ENCODE results near the gene PLXNA4. TPM values are rescaled to one million over a fixed set of nuclear protein-coding genes. Genes with fewer than 3 reads are reported as not detected.

Gene PLXNA4
- total and polyA plus RNA-seq, 9 of the 15 experiments (the other 6 are each of a cell fraction or from before 2014, with no cell fraction given): under 0.01 to 0.09 TPM; not detected in 7

DNA sequence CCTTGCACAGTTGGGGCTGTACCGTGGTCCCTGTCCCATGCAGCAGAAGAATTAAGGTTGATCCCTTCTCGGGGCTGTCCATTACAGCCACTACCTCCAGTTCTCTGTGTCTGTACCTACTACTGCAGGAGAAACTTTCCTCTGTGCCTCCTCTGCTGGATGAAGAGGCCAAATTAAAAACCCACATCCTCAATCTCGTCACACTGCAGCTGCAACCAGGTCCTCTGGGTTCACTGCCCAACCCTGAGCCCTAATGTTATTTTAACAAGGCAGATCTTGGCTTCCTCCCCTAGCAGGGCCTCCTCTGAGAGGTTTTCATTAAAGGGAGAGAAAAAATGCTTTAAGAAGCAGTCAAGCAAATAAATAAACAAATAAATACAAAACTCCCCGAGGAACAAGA, 66.6 kb downstream of the PLXNA4 start:
- Histone ChIP-seq H3K9me3 (replicated peaks; ENCODE audit: control insufficient read depth, insufficient read depth, low read depth, low read length) (no peaks in the 10 kb centered on the region), H3K9me1 (ENCODE audit: control insufficient read depth, insufficient read depth, low read length) (no peaks in the 10 kb centered on the region), H3K36me3 (ENCODE audit: control insufficient read depth, insufficient read depth, low read length) (no peaks in the 10 kb centered on the region), H3K4me3 (no peak overlapping the region), H4K20me1 (replicated peaks; ENCODE audit: control insufficient read depth, insufficient read depth, low read length) (no peaks in the 10 kb centered on the region; the same call in none of the 2 replicates), H3K4me1 (replicated peaks in 1 of 2; ENCODE audit: control insufficient read depth in 2 of 2, insufficient read depth in 2 of 2, low read length in 2 of 2) (no peaks in the 10 kb centered on the region), H2AFZ (ENCODE audit: low read depth, low read length) (no peak overlapping the region), H3K27me3 (ENCODE audit: control insufficient read depth in 2 of 2, insufficient read depth in 2 of 2, low read length in 2 of 2) (peaks cover 35 to 47% of the 10 kb centered on the region in 2 experiments), H3K9ac (ENCODE audit: insufficient read depth in 1 of 2, low read depth in 2 of 2, low read length in 2 of 2) (no peak overlapping the region), H3K4me2 (ENCODE audit: insufficient read depth, low read length) (no peak overlapping the region), H3K27ac (ENCODE audit: extremely low read depth, low read depth, low read length) (no peak overlapping the region), H3K79me2 (ENCODE audit: control insufficient read depth, insufficient read depth, low read length) (no peaks in the 10 kb centered on the region)
- WGBS (ENCODE audit: insufficient coverage, low coverage, missing lambda C conversion rate): 1% methylated on average over 4 of the region's 4 CpGs
- ATAC-seq (no peak), DNase-seq (ENCODE audit: extremely low read depth in 1 of 4, low spot score in 3 of 4) (no peak), FAIRE-seq (no peak)
- in situ Hi-C loops (cut with MboI) (no loop called here), intact Hi-C loops (cut with micrococcal nuclease) (no loop called here)
- ChIA-PET CTCF (ENCODE audit: low intra/inter-chr PET ratio) (no interaction called here), POLR2A (interaction anchor here (0.6 kb wide), 1 partner anchor 16 kb away, joined by 3 read pairs; no protein-coding TSS in a partner anchor)
- TF ChIP-seq ARID2 (IDR thresholded peaks at IDR 0.05) (no peak), XRCC3 (IDR thresholded peaks at IDR 0.05) (no peak), TBL1XR1 (IDR thresholded peaks at IDR 0.05; ENCODE audit: low read length in 2 of 2) (no peak), PHF21A (IDR thresholded peaks at IDR 0.05; ENCODE audit: borderline replicate concordance, low read depth) (no peak), ZNF239 (CRISPR knock-in tag; IDR thresholded peaks at IDR 0.05) (no peak), ZZZ3 (IDR thresholded peaks at IDR 0.05) (no peak), MIER1 (IDR thresholded peaks at IDR 0.05; ENCODE audit: low read depth) (no peak), THAP12 (CRISPR knock-in tag; IDR thresholded peaks at IDR 0.05) (no peak), FOXJ2 (tag; IDR thresholded peaks at IDR 0.05) (no peak), MAZ (CRISPR knock-in tag; conservative IDR thresholded peaks at IDR 0.05 in 1 of 2, IDR thresholded peaks at IDR 0.05 in 1 of 2) (no peak), POLR2AphosphoS5 (IDR thresholded peaks at IDR 0.05; ENCODE audit: control insufficient read depth, insufficient read depth, low read depth, low read length) (no peak), GABPB2 (CRISPR knock-in tag; conservative IDR thresholded peaks at IDR 0.05) (no peak)
- TF ChIP-seq, protein P1, sequence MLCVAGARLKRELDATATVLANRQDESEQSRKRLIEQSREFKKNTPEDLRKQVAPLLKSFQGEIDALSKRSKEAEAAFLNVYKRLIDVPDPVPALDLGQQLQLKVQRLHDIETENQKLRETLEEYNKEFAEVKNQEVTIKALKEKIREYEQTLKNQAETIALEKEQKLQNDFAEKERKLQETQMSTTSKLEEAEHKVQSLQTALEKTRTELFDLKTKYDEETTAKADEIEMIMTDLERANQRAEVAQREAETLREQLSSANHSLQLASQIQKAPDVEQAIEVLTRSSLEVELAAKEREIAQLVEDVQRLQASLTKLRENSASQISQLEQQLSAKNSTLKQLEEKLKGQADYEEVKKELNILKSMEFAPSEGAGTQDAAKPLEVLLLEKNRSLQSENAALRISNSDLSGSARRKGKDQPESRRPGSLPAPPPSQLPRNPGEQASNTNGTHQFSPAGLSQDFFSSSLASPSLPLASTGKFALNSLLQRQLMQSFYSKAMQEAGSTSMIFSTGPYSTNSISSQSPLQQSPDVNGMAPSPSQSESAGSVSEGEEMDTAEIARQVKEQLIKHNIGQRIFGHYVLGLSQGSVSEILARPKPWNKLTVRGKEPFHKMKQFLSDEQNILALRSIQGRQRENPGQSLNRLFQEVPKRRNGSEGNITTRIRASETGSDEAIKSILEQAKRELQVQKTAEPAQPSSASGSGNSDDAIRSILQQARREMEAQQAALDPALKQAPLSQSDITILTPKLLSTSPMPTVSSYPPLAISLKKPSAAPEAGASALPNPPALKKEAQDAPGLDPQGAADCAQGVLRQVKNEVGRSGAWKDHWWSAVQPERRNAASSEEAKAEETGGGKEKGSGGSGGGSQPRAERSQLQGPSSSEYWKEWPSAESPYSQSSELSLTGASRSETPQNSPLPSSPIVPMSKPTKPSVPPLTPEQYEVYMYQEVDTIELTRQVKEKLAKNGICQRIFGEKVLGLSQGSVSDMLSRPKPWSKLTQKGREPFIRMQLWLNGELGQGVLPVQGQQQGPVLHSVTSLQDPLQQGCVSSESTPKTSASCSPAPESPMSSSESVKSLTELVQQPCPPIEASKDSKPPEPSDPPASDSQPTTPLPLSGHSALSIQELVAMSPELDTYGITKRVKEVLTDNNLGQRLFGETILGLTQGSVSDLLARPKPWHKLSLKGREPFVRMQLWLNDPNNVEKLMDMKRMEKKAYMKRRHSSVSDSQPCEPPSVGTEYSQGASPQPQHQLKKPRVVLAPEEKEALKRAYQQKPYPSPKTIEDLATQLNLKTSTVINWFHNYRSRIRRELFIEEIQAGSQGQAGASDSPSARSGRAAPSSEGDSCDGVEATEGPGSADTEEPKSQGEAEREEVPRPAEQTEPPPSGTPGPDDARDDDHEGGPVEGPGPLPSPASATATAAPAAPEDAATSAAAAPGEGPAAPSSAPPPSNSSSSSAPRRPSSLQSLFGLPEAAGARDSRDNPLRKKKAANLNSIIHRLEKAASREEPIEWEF (CRISPR knock-in tag; IDR thresholded peaks at IDR 0.05): no peak
- BruUV-seq (replicated peaks): no TSS peak
